ENCODE results near the gene ZNF536.

DNA sequence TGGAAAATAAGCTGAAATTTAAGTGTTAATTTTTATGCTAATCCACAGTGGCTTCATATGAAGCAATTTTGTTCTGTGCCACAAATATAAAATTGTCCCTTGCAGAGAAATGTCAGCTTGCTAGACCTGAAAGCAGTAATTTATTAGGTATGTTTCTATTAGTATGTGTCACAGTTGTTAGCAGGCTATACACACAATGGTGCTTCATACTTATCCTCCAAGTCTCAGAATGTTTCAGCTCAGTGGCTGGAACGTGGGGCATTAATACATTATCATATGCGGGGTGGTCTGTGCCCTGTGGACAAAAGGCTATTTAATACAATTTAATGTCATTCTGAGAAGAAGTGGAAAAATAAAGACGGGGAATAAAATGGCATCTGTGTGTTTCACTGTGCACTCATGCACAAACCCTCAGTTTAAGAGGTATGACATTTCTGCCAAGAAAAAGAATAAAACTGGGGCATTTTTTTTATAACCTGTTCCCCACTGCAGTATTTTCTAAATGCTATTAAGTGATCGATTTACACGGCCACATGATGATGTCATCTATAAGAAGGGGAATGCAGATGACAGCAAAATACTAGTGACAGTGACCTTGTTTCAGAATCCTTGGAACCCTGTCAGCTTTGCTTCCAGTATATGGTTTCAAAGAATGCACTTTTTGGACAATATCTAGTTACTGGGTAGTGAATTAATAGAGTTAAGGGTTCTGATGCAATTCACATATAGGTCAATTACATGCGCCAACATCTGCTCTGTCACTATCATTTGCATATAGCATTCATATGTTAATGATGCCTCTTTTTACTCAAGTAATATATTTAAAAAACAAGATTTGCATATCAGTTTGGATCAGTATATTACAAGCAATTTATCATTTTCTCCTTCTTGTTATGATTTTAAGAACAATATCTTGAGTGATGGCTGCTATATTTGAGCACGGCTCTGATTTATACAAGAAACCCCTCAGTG is 21.2 kb upstream of the ZNF536 start:
- TF ChIP-seq POLR2A (IDR thresholded peaks at IDR 0.05) = no peak
- TF ChIP-seq, protein P1, sequence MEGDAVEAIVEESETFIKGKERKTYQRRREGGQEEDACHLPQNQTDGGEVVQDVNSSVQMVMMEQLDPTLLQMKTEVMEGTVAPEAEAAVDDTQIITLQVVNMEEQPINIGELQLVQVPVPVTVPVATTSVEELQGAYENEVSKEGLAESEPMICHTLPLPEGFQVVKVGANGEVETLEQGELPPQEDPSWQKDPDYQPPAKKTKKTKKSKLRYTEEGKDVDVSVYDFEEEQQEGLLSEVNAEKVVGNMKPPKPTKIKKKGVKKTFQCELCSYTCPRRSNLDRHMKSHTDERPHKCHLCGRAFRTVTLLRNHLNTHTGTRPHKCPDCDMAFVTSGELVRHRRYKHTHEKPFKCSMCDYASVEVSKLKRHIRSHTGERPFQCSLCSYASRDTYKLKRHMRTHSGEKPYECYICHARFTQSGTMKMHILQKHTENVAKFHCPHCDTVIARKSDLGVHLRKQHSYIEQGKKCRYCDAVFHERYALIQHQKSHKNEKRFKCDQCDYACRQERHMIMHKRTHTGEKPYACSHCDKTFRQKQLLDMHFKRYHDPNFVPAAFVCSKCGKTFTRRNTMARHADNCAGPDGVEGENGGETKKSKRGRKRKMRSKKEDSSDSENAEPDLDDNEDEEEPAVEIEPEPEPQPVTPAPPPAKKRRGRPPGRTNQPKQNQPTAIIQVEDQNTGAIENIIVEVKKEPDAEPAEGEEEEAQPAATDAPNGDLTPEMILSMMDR (IDR thresholded peaks at IDR 0.05) = no peak
